Measurements from ENCODE around the gene HPS5.
"Not testable (repeated sequence)": the region's sequence is repeated elsewhere in the genome, so short reads cannot be mapped to it uniquely, and the experiment has no call there.

HPS5 gene, protein sequence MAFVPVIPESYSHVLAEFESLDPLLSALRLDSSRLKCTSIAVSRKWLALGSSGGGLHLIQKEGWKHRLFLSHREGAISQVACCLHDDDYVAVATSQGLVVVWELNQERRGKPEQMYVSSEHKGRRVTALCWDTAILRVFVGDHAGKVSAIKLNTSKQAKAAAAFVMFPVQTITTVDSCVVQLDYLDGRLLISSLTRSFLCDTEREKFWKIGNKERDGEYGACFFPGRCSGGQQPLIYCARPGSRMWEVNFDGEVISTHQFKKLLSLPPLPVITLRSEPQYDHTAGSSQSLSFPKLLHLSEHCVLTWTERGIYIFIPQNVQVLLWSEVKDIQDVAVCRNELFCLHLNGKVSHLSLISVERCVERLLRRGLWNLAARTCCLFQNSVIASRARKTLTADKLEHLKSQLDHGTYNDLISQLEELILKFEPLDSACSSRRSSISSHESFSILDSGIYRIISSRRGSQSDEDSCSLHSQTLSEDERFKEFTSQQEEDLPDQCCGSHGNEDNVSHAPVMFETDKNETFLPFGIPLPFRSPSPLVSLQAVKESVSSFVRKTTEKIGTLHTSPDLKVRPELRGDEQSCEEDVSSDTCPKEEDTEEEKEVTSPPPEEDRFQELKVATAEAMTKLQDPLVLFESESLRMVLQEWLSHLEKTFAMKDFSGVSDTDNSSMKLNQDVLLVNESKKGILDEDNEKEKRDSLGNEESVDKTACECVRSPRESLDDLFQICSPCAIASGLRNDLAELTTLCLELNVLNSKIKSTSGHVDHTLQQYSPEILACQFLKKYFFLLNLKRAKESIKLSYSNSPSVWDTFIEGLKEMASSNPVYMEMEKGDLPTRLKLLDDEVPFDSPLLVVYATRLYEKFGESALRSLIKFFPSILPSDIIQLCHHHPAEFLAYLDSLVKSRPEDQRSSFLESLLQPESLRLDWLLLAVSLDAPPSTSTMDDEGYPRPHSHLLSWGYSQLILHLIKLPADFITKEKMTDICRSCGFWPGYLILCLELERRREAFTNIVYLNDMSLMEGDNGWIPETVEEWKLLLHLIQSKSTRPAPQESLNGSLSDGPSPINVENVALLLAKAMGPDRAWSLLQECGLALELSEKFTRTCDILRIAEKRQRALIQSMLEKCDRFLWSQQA

DNA sequence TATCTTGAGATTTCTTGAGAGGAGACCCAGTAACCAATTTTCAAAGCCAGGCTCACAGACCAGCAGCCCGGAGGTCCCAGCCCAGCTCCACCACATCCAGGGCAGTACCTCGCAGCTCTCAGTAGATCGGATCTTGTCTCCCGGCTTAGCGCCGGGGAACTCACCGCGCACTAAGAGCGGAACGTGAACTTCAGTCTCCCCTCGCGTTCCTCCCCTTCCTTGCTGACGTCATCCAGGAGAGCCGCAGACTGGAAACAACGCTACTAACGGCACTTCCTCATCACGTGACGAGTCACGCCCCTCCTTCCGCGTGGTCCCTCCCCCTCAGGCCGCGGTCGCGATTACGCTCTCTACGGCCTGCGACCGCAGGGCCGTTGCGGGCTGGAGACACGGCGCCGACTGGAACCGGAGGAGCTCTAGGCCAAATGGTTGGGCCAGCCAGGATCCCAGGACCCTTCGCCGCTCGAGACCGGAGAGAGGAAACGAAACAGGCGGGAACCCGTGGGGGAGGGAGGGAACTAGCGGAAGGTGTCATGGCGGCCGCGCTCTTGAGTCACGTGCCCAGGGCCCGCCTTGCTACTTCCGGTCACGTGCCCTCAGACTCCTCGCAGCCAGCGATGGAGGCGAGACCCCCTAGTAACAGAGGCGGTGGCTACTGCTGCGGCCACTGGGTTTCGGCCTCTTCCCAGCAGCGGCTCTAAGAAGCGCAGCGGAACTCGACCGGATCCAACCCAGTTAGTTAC lies at the start of gene HPS5, which contains the start of gene GTF2H1:
Gene HPS5 (minus strand): TSS at position 172 of the 743 bp plus-strand sequence. CDS start 4,282 bp downstream, outside the sequence.
Gene GTF2H1 (plus strand): TSS at position 599 of the 743 bp plus-strand sequence. CDS start 10,508 bp downstream, outside the sequence.
- DNase-seq (ENCODE audit: low read depth), result peak; percentile 88

DNA sequence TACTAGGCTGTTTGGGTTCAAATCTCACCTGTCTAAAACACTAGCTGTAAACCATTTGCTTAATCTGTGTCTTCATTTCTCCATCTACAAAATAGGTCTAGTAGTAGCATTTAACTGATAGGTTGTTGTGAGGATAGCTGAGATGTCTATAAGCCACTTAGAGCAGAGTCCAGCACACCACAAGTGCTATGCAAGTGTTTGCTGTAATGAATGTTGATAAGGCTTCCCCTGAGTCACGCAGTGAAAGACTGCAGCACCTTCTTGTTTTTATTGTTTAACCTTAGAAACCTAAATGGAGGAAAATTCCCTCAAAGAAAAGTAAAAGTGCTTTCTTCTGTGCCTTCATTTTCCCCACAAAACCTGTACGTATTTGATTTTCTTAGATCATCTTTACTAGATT lies 49.3 kb upstream of the HPS5 start:
- DNase-seq (ENCODE audit: low read depth), result no peak

DNA sequence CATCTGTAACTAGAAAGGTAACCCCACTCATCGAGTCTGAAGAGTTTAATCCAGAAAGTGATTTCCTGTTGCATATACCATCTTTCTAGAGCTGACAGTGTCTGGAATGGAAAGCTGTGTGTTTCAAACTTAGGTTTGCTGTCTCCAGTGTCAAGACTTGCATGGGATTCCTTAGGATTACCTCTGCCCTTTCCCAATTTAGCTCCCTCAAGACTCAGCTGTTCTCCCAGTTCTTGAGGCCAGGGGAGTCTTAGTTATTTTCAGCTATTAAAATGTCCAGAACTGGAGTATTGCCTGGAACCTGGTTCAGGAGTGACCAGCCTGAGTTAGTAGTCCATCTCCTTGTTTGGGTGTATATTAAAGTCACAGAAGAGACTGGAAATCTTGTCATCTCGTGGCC lies 47.5 kb upstream of the HPS5 start:
- DNase-seq (ENCODE audit: low read depth), result no peak

DNA sequence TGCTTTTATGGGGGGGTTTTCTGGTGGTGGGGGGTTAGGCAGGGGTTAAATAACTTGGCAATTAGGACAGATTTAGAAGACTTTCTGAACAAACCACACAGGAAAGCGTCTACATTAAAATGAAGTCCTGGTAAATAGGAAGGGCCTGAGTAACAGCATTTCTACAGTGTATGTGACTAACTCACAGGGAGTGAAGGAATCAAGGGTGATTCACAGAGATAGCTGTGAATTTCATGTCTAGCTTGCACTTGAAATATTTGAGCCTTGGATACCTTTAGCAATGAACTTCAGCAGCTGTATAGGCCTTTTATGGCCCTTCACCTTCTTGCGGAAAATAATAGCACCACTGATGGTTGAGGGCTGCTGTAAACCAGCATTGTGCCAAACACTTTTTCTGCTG lies 46.3 kb upstream of the HPS5 start:
- DNase-seq (ENCODE audit: low read depth), result no peak

DNA sequence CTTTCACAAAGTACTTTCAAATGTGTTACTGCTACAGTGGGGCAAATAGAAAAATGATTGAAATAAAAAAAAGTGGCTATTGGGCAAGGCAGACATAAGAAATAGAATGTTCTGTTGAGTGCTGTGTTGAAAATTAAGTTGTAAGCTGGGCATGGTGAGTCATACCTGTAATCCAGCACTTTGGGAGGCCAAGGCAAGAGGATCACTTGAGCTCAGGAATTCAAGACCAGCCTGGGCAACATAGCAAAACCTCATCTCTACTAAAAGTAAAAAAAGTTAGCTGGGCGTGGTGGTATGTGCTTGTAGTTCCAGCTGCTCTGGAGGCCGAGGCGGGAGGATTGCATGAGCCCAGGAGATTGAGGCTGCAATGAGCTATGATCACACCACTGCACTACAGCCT lies 45.5 kb upstream of the HPS5 start:
- no peak for DNase-seq (ENCODE audit: low read depth)

DNA sequence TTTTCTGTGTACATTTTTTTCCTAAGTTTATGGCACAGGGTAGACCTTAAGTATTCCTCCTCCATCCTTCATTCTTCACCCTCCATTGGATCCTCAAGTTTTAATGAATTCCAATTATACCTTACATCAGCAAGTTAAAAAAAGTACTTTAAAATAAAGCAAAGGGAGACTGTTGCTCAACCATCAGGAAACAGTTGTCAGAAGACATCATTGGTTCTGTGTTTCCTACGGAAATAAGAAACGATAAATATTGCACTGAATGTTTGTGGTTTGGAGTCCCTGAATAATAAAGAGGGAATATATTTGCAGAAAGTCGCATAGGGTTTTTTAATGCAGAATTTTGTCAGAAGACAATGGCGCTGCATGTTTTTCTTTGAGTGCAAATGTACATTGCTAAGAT lies 44.3 kb upstream of the HPS5 start:
- DNase-seq (ENCODE audit: low read depth), result no peak

DNA sequence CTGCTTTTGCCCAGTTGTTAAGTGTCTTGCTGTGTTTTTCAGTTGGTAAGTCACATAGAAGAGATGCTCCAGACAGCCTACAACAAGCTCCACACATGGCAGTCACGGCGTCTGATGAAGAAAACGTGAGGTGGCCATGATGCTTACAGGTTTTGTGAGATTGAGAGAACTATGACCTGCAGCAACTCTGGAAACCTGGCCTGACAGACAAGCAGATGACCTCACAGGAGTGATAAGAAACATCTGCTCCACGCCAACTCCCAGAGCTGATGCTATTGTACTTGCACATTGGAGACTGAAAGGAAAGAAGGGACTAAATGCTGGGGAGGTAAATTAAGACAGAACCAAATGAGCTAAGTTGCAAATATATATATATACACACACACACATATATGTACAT lies 43.8 kb upstream of the HPS5 start:
- no peak for DNase-seq (ENCODE audit: low read depth)

DNA sequence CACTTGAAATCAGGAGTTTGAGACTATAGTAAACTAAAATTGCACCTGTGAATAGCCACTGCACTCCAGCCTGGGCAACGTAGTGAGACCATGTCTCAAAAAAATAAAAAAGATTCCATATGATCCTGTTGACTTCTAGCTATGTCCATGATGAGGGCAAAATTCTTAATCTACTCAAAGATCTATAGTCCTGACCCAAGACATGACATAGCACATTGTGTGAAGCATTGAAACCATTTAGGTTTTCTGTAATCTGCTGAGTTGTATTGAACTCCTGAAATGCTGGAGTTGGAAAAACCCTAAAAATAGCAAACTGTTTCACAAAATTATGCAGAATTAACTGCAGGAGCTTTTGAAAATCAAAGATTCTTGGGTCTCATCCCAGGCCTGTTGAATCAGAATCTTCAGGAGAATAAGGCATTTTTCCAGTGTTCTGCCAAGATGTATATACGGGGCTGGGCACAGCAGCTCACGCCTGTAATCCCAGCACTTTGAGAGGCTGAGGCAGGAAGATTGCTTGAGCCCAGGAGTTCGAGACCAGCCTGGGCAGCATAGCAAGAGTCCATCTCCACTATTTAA lies 42.6 kb upstream of the HPS5 start:
- DNase-seq (ENCODE audit: low read depth), result no peak

DNA sequence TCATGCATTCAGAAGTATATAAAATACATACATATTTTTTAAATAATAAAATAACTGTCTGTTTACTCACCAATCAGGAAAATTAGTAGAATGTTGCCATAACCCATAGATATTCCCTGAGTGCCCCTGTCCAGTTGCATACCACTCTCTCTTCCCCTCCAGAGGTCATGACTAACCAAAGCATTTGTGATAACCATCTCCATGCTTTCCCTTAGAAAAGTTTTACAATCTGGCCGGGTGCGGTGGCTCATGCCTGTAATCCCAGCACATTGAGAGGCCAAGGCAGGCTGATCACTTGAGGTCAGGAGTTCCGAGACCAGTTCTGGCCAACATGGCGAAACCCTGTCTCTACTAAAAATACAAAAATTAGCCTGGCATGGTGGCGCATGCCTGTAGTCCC lies 39.2 kb upstream of the HPS5 start:
- no peak for DNase-seq (ENCODE audit: low read depth)

DNA sequence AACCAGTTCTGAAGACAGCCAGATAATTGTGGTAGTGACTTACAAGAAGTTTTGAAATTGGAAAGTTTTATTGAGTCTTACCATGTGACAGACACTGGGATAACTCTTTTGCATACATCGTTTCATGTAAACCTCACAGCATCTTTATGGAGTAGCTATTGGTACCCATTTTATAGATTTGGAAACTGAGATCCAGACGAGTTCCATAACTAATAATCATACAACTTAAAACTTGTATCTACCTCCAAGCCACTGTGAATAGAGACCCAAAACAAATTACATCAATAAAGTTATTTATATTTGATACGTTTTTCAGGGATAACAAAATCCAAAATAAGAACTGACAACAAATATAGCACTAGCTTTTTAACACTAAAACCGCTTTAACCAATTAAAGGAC lies 36.7 kb upstream of the HPS5 start:
- DNase-seq (ENCODE audit: low read depth), result no peak

DNA sequence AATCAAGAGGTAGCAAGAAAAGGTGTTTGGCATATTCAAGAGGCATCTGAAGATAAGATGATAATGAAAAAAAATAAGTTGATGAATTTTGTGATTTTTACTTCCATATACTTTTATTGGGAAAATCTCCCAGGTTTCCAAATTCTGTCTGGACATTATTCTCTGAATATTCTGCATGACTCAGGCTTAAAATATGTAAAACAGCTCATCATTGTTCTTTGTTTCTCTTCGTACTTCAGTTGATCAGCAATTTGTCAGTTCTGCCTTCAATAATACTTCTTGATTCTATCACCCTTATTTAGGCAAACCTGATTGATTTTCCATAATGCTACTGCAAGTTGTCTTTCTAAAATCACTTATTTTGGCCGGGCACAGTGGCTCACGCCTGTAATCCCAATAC lies 30.6 kb upstream of the HPS5 start:
- no peak for DNase-seq (ENCODE audit: low read depth)

DNA sequence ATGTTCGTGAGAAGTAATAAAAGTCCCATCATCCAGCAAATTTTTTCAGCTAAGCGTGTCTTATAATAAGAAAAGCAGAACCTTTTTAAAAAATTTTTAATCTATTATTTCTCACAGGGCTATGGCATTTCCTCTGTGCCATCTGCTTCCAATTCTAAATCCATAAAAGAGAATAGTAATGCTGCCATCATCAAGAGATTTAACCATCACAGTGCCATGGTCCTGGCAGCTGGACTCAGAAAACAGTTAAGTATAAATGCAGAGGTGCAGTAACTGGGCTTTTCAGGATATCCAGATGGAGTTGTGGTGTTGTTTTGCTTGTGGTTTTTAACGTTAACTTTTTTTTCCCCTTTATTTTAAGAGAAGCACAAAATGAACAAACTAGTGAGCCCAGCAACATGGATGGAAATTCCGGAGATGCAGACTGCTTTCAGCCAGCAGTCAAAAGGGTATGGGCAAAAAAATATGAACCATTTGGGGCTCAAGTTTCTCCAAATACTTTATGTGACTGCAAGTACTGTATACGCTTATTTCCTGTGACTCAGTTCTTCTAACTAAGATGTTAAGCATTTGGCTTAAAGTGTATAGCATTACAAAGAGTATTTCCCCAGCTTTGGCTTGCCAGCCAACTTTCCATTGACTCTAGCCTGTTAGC lies 25.7 kb upstream of the HPS5 start:
- DNase-seq (ENCODE audit: low read depth), result no peak

DNA sequence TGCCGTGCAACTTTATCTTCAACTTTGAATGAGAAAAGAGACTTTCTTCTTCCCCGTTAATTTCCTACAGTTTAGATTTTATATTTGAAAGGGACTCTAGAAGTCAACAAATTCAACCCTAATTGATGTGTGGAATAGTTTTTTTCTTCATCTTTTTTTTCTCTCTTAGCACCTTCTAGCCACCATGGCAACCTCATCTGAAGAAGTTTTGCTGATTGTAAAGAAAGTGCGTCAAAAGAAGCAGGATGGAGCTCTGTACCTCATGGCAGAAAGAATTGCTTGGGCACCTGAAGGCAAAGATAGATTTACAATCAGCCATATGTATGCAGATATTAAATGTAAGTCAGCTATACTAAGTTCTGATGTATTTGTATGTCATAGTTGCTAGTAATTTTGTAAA lies 11.0 kb upstream of the HPS5 start:
- DNase-seq (ENCODE audit: low read depth), result no peak

DNA sequence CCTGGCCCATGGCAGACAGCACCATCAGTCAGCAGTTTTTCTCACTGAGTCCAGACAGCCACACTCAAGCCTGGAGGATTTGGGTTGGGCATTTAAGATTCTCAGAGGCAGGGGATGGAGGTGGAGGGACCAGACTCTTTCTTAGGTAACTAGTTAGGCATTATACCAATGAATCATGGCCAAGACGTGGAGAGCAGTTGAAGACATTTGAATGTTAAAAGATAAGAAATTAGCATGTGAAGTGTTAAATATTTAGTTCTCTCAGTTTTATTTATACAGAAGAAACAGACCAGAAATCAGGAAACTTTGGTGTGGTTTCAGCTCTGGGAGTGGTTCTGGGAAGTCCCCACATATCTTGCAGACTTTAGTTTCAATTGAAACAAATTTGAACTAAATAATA lies 10.4 kb upstream of the HPS5 start:
- no peak for DNase-seq (ENCODE audit: low read depth)

DNA sequence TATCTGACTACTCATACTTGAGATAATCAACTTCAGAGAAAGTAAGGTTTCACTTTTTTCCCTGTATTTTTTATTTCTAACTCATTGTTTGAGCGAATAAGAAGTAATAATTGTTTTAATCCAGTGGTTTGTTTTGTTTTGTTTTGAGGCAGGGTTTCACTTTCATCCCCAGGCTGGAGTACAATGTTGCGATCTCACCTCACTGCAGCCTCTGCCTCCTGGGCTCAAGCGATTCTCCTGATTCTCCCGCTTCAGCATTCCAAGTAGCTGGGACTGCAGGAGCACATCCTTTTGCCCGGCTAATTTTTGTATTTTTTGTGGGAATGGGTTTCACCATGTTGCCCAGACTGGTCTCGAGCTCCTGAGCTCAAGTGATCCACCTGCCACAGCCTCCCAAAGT lies 9.0 kb upstream of the HPS5 start:
- DNase-seq (ENCODE audit: low read depth), result no peak

DNA sequence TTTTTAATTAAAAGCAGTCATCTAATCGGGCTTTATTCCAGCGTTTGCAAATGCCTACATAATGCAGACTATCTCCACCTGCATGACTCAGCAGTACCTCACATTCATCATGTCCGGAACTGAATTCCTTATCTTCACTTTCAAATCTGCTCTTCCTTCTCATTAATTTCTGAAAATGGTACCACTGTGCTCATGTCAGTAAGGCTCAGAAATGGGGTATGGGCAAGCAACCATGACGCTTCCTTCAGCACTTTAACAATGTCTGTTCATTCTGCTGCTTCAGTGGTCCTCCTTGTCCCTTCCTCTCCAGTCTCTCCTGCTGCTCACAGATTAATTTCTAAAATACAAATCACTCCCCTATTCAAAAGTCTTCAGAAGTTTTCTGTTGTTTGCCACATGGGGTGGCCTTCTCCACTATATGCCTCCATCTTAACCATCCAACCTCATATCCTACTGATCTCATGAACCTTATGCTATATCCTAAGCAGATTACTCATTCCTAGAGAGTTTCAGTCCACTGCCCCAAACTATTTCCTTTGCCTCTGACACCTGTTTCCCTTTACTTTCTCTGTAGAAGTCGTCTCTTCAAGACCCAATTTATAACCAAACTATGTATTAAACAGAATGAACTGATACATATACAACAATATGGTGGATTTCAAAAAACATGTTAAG lies 7.4 kb upstream of the HPS5 start:
- DNase-seq (ENCODE audit: low read depth), result no peak

DNA sequence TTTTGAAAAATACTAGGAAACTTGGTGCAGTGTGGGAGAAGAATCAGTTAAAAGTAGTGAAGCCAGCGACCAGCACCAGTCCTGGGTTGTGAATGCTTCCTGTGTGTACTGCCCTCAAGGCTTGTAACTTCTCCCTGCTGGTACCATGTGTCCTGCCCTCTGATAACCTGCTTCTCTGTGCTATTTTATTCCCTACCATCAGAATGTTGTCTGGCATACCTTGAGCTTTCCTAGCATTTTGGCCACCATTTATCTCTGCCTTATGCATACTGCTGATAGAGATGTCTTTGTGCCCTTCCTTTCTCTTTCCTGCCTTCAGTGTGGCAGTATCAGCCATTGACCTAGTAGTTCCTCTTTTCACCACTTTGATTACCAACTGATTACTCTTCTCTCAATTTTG lies 2.4 kb upstream of the HPS5 start:
- DNase-seq (ENCODE audit: low read depth), result no peak

DNA sequence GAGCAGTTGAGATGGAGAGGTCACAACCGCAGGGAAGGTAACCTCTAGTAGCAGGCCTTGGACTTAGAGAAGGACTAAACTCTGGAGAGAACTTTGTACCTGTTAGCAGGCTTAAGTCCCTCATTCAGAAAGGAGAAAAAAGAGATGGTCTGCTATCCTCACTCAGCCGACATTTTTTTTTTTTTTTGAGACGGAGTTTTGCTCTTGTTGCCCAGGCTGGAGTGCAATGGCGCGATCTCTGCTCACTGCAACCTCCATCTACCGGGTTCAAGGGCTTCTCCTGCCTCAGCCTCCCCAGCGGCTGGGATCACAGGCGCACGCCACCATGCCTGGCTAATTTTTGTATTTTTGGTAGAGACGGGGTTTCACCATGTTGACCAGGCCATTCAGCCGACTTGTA lies 1.9 kb upstream of the HPS5 start:
- DNase-seq (ENCODE audit: low read depth), result not testable (repeated sequence)

DNA sequence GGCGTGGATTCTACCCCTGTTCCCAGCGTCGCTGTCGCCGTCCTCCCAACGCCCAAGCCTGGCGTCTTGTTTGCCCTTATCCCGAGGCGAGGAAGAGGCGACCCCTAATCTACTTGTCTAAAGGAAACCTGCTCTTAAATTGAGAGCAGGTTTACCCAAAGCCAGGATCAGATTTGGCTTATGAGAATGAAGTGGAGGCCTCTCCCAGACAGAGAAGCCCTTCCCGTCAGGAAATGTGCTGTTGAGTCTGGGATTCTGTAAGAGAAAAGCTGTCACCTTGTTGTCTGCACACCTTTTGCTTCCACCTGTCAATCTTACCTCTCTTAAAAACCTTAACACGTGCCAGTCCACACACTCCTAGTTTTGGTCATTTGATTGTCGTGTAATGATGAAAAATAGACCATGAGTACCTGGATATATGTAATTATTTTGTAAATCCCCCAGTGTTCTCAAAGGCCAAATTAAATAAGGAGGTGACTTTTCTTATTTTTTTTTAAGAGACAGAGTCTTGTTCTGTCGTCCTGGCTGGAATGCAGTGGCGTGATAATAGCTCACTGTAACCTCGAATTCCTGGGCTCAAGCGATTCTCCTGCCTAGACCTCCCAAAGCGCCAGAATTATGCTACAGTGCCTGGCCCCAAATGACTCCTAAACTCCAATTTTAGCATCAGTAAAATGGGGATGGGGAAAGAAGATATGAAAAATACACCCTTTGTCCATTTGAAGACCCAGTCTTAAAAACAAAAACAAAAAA lies 1.1 kb upstream of the HPS5 start:
- DNase-seq (ENCODE audit: low read depth), result no peak

DNA sequence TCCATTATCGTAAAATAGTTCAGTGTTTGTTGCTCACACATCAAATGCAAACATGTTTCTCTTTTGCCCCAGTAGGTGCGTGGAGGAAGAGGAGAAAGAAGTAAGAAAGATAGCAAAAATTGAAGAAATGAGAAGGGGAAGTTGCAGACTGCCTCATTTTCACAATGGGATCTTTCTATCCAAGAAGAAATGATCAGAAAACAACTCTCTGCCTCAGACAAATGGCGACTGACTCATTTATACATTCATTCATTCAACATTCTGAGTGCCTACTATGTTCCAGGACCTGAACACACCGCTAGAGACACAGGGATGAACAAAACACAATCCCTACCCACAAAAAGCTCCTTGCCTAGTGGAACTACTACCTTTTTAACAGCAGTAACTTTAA lies 367 bp downstream of the HPS5 start:
- no peak for DNase-seq (ENCODE audit: low read depth)
